T-helper 1 cell treated with Interleukin-12 subunit alpha and Interleukin-12 subunit beta and Interleukin-4 antibody, amounts not matched to agents 30 ng/mL and 1 ng/mL, for 36 hours (primary cell): ENCODE measurements around the gene ESR1. TPM values are rescaled to one million over a fixed set of nuclear protein-coding genes. Genes with fewer than 3 reads are reported as not detected.

Experiments
- intact Hi-C: fragments of 100-400 bp; cut with micrococcal nuclease; formaldehyde crosslinking; loops from one replicate; pipeline ENCODE4 v1.15.1; 2024
- total RNA-seq: library from RNA; stranded (reverse); gene quantifications from 2 replicates; pipeline ENCODE4 v1.2.3, GENCODE V29; 2022

Gene ESR1
- total RNA-seq, 1 donor from 2014 or later: 3.6 TPM

GRCh38 chr6:152167641-152168603 lies 360.4 kb downstream of the ESR1 start:
- intact Hi-C loops: no loop called here

- intact Hi-C loops: loop anchor here (5.0 to 10.0 kb wide), 3 partner anchors 413 to 812 kb away; partner anchors contain the start of gene FBXO5
These were observed 362.8 kb downstream of the ESR1 start for GRCh38 chr6:152170313-152170701.

- intact Hi-C loops: loop anchor here (1.0 to 10.0 kb wide), 11 partner anchors 11 to 811 kb away; partner anchors contain the start of genes FBXO5 and RMND1
These were observed 363.5 kb downstream of the ESR1 start for GRCh38 chr6:152170702-152171667.

GRCh38 chr6:152173321-152173720 lies 365.8 kb downstream of the ESR1 start:
- intact Hi-C loops: loop anchor here (5.0 to 10.0 kb wide), 3 partner anchors 416 to 809 kb away; partner anchors contain the start of gene FBXO5

GRCh38 chr6:152173957-152174356 lies 366.5 kb downstream of the ESR1 start:
- intact Hi-C loops: loop anchor here (5.0 to 10.0 kb wide), 3 partner anchors 417 to 808 kb away; partner anchors contain the start of gene FBXO5

GRCh38 chr6:152176268-152176667 lies 368.8 kb downstream of the ESR1 start:
- intact Hi-C loops: loop anchor here (10.0 kb wide), 1 partner anchor 691 kb away; no protein-coding TSS in a partner anchor
